ENCODE data around the gene RPS6KB2.

The RPS6KB2 gene

DNA sequence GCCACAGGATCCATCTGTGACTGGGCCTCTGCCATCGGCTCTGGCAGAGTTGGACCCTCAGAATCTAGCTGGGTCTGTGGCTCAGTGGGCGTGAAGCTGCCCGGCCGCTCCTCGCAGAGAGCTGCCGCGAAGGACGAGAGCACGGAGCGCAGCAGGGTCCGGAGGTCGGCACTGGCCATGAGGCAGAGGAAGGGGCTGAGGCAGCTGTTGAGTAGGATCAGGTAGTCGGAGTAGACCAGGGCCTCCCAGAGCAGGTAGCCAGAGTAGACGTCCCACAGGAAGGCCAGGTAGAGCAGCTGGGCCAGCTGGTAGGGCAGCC lies 23.3 kb downstream of the RPS6KB2 start:
- H3K27ac ChIP-seq = peak overlapping the region in 2 of 11 experiments; percentile 16 to 41; a peak in 1 of 22 replicates
- peak overlapping the region in 6 of 11 experiments; percentile 3 to 65 (median 38); a peak in 5 of 22 replicates for H3K9ac ChIP-seq

DNA sequence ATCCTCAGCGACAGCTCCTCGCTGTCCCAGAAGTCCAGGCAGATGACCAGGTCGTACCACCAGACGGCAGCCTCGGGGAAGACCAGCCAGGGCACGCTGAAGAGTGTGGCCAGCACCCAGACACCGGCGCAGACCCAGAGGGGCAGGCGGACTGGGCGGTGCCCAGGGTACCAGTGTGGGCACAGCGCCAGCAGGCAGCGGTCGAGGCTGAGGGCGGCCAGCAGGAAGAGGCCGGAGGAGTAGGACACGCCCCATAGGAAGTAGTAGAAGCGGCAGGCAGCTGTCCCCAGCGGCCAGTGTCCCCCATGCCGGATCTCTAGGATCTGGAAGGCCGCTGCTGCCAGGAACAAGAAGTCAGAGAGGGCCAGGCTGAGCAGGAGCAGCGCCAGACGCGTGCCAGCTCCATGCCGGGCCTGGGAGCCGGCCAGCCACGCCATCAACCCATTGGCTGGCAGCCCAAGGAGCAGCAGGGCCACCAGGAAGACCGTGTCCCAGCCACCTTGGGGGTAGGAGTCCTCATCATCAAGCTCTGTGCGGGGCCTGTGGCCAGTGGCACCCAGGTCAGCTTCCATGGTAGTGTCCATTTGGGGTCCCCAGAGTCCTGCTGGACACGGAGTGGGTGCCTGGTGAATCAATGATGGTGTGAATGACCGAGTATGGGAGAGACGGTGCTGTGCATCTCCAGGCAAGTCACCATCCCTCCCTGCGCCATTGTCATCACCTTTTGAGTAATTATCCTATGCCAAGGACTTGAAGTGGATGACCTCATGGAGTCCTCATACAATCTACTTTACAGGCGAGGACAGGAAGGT lies 24.1 kb downstream of the RPS6KB2 start, which contains the start of gene GPR152:
Gene GPR152, minus strand, starts transcription at position 589 of the 812 bp plus-strand sequence. Its CDS starts 5 bp downstream, at position 584.
- H4K20me1 ChIP-seq = no peaks in the 10 kb centered on the region; a peak in 1 of 22 replicates
- no peak within 1 kb of the TSS for H3K4me3 ChIP-seq
- TF ChIP-seq Cebpa-rat (IDR thresholded peaks at IDR 0.05) = no peak
- no peaks in the 10 kb centered on the region for H3K27me3 ChIP-seq
- H3K9ac ChIP-seq = peak within 1 kb of the TSS in 5 of 11 experiments; percentile 9 to 65 (median 37); a peak in 5 of 22 replicates
- no peaks in the 10 kb centered on the region for H3K36me3 ChIP-seq
- H3K27ac ChIP-seq = peak within 1 kb of the TSS in 2 of 11 experiments; percentile 16 to 41; a peak in 1 of 22 replicates
- peaks cover 22 to 57% (median 38%) of the 10 kb centered on the region in 10 experiments for H3K4me1 ChIP-seq
- peak within 1 kb of the TSS in 7 of 11 experiments; percentile 3 to 92 (median 10); a peak in 9 of 22 replicates for H3K4me2 ChIP-seq
- H3K9me3 ChIP-seq (replicated peaks in 1 of 11) = no peaks in the 10 kb centered on the region

More for the DNA sequence above, 23.3 kb downstream of the RPS6KB2 start:
- peaks cover 29 to 64% (median 45%) of the 10 kb centered on the region in 10 experiments for H3K4me1 ChIP-seq
- no peak for TF ChIP-seq Cebpa-rat (IDR thresholded peaks at IDR 0.05)
- H3K27me3 ChIP-seq = no peaks in the 10 kb centered on the region
- H4K20me1 ChIP-seq = no peaks in the 10 kb centered on the region; a peak in 1 of 22 replicates
- H3K4me2 ChIP-seq = peak overlapping the region in 7 of 11 experiments; percentile 3 to 92 (median 9); a peak in 8 of 22 replicates
- H3K9me3 ChIP-seq (replicated peaks in 1 of 11) = no peaks in the 10 kb centered on the region
- no peaks in the 10 kb centered on the region for H3K36me3 ChIP-seq
- no peak overlapping the region for H3K4me3 ChIP-seq

DNA sequence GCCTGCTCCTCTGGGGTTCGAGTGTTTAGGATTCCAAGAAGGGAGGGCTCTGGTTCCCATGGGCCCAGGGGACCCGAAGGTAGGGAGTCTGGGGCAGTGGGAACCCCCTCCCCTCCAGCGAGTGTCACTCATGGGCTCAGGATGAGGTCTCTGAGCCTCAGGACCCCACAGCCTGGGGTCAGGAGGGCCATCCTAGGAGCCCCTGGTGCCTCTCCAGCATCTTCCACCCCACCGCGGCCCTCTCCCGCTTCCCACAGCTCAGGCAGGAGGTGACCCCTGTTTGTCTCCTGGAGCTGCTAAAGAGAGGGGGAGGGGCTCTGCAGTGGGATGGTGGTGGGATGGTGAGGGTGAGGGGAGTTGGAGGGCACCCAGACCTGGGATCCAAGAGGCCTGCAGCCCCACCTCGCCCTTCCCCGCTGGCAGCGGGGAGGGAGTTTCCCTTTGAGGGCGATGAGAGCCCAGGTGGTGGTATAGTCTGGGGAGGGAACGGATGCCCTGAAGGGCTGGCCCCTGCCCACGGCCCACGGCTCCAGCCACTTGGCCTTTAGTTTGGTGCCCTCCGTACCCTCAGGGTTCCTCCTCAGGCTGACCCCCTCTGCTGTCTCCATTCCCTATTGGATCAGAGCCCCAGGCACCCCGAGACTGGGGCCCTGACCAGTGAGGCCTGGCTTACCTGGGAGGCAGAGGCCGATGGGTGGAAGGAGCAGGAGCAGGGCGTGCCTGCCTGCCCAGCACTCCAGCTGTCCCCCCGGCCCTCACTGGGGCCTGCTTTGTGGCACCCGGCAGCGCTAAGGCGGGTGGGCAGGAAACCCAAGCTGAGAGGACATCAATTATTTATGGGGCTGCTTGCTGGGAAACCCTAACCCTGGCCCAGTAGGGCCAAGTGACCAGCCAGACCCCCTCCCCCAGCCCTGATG lies 25.8 kb downstream of the RPS6KB2 start:
- no peaks in the 10 kb centered on the region for H3K9me3 ChIP-seq (replicated peaks in 1 of 11)
- peak overlapping the region in 2 of 11 experiments; percentile 35 to 51; a peak in 1 of 22 replicates for H3K9ac ChIP-seq
- no peak for TF ChIP-seq Cebpa-rat (IDR thresholded peaks at IDR 0.05)
- H3K4me3 ChIP-seq = no peak overlapping the region
- 0 out of 22 replicates have a peak overlapping the region, but pooled peaks of 1 of the 11 experiments have one; percentile 4 for H3K27ac ChIP-seq
- no peak overlapping the region for H3K4me2 ChIP-seq
- no peaks in the 10 kb centered on the region for H3K27me3 ChIP-seq
- no peaks in the 10 kb centered on the region for H3K36me3 ChIP-seq
- H4K20me1 ChIP-seq = no peaks in the 10 kb centered on the region; a peak in 1 of 22 replicates
- H3K4me1 ChIP-seq = peaks cover 13 to 40% (median 29%) of the 10 kb centered on the region in 10 experiments

DNA sequence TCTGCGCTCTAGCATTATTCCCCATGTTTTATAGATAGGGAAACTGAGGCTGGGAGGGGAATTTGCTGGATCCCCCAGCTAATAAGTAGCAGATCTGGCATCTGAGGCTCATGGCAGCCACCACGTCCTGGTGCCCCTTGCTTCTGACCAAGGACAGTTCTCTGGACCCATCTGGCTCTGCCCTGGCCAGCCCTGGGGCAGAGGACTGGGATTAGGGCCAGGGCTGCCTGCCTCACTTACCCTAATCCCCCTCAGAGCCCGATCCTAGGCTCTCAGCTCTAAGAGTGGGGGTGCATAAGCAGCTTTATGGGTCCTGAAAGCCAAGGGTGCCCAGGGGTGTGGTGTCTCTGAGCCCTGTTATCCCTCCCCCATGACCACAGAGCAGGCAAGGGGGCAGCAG lies 26.8 kb downstream of the RPS6KB2 start, which contains the start of gene CABP4:
Gene CABP4, plus strand, starts transcription at position 301 of the 400 bp plus-strand sequence. Its CDS starts 70 bp downstream, at position 371.
- H3K4me3 ChIP-seq = no peak within 1 kb of the TSS
- no peaks in the 10 kb centered on the region for H3K36me3 ChIP-seq
- no peaks in the 10 kb centered on the region for H4K20me1 ChIP-seq
- peak within 1 kb of the TSS in 3 of 11 experiments; percentile 35 to 51 (median 35); a peak in 2 of 22 replicates for H3K9ac ChIP-seq
- no peaks in the 10 kb centered on the region for H3K9me3 ChIP-seq (replicated peaks in 1 of 11)
- 0 out of 22 replicates have a peak within 1 kb of the TSS, but pooled peaks of 1 of the 11 experiments have one; percentile 4 for H3K27ac ChIP-seq
- no peak for TF ChIP-seq Cebpa-rat (IDR thresholded peaks at IDR 0.05)
- H3K4me2 ChIP-seq = no peak within 1 kb of the TSS; a peak in 1 of 22 replicates
- H3K4me1 ChIP-seq = peaks cover 13 to 40% (median 29%) of the 10 kb centered on the region in 10 experiments
- H3K27me3 ChIP-seq = no peaks in the 10 kb centered on the region

DNA sequence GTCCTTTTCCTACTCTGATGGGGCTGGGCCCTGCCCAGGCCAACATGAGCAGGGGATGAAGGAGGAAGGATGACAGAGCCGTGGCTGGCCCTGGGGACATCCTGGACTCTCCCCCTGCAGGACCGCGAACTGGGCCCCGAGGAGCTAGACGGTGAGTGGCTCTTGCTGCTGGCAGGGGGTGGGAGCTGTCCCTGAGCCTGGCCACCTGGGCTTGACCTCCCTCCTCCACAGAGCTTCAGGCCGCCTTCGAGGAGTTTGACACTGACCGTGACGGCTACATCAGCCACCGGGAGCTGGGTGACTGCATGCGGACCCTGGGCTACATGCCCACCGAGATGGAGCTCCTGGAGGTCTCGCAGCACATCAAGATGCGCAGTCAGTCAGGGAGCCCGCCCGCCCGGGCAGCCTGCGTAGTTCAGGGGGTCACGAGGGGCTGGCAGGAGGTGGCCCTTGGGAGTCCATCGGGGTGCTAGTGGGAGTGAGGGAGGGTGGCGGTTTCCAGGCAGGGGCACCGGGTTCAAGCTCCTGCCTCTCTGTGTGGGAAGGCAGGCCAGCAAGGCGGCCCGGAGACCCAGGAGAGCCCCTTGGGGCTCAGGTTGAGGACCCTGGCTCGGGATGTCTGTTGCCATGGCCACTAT lies 27.9 kb downstream of the RPS6KB2 start:
- H3K36me3 ChIP-seq = no peaks in the 10 kb centered on the region
- no peaks in the 10 kb centered on the region for H4K20me1 ChIP-seq
- no peaks in the 10 kb centered on the region for H3K27me3 ChIP-seq
- H3K9me3 ChIP-seq (replicated peaks in 1 of 11) = no peaks in the 10 kb centered on the region
- peak overlapping the region in 1 of 11 experiments; percentile 35; a peak in 1 of 22 replicates for H3K9ac ChIP-seq
- no peak for TF ChIP-seq Cebpa-rat (IDR thresholded peaks at IDR 0.05)
- H3K4me1 ChIP-seq = peaks cover 13 to 33% (median 23%) of the 10 kb centered on the region in 10 experiments
- H3K27ac ChIP-seq = no peak overlapping the region
- no peak overlapping the region for H3K4me3 ChIP-seq
- no peak overlapping the region; a peak in 1 of 22 replicates for H3K4me2 ChIP-seq

DNA sequence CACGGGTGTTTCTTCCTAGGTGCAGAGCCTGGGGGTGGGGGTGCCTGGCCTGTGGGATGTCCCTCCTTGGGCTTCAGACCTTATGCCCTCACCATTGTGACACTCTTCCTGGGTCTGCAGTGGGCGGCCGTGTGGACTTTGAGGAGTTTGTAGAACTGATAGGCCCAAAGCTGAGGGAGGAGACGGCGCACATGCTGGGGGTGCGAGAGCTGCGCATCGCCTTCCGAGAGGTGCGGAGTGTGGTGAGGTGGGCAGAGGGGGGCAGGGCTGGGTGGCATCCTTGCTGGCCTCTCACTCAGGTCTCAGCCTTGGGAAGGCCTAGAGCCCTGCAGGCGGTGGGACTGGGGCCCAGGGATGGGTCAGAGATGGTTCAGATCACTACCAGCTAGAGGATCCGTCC lies 29.2 kb downstream of the RPS6KB2 start:
- H3K4me1 ChIP-seq = peaks cover 11 to 20% (median 14%) of the 10 kb centered on the region in 10 experiments; a peak in 19 of 20 replicates
- no peak overlapping the region for H3K9ac ChIP-seq
- H3K36me3 ChIP-seq = no peaks in the 10 kb centered on the region
- no peak overlapping the region for H3K4me2 ChIP-seq
- TF ChIP-seq Cebpa-rat (IDR thresholded peaks at IDR 0.05) = no peak
- H4K20me1 ChIP-seq = no peaks in the 10 kb centered on the region
- no peaks in the 10 kb centered on the region for H3K9me3 ChIP-seq (replicated peaks in 1 of 11)
- no peak overlapping the region for H3K4me3 ChIP-seq
- H3K27ac ChIP-seq = no peak overlapping the region
- no peaks in the 10 kb centered on the region for H3K27me3 ChIP-seq

DNA sequence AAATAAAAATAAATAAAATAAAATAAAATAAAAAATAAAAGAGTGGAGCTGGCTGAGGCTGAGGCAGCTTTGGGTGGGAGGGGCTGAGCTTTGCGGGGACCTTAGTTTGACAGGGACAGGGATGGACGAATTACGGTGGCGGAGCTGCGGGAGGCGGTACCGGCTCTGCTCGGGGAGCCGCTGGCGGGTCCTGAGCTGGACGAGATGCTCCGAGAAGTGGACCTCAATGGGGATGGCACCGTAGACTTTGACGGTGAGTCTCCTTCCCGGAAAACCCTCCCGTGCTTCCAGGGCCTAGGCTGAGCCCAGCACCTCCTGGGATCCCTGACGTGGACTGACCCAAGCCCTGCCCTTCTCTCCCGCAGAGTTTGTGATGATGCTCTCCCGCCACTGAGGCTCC lies 30.0 kb downstream of the RPS6KB2 start:
- H3K4me2 ChIP-seq = no peak overlapping the region
- H3K9me3 ChIP-seq (replicated peaks in 1 of 11) = no peaks in the 10 kb centered on the region
- no peak overlapping the region for H3K4me3 ChIP-seq
- TF ChIP-seq Cebpa-rat (IDR thresholded peaks at IDR 0.05) = no peak
- no peaks in the 10 kb centered on the region for H3K27me3 ChIP-seq
- no peak overlapping the region for H3K9ac ChIP-seq
- H4K20me1 ChIP-seq = no peaks in the 10 kb centered on the region
- H3K27ac ChIP-seq = no peak overlapping the region
- H3K36me3 ChIP-seq = no peaks in the 10 kb centered on the region
- H3K4me1 ChIP-seq = peaks cover 12 to 20% (median 16%) of the 10 kb centered on the region in 10 experiments; a peak in 19 of 20 replicates

DNA sequence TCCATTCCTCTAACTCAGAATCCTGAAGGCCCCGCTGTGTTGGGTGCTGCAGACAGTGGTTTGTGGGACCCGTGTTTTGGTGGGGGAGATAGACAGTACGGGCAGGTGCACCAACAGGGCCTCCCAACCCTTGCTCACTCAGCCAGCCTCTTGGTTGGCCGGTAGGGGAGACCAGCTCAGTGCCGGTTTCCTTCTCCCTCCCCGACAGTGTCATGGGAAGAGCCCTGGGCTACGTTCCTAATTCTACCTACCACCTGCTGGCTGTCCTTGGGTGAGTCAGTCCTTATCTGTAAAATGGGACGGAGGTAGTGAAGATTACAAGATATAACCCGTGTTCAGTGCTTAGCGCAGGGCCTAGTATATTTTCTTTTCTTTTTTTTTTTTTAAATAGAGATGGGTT lies 34.9 kb downstream of the RPS6KB2 start:
- Histone ChIP-seq H3K27ac (no peak overlapping the region), H3K4me3 (no peak overlapping the region), H3K4me2 (peak overlapping the region in 7 of 11 experiments; percentile 83 to 99 (median 93); a peak in 12 of 22 replicates), H3K4me1 (peaks cover 55 to 66% (median 61%) of the 10 kb centered on the region in 10 experiments), H3K9me3 (replicated peaks in 1 of 11) (no peaks in the 10 kb centered on the region), H3K9ac (no peak overlapping the region), H4K20me1 (no peaks in the 10 kb centered on the region), H3K36me3 (no peaks in the 10 kb centered on the region), H3K27me3 (no peaks in the 10 kb centered on the region)
- no peak for TF ChIP-seq Cebpa-rat (IDR thresholded peaks at IDR 0.05)

Measured in BLaER1 treated with 17β-estradiol and CSF1 and Interleukin-3, amounts not matched to agents 10 nM and 100 nM (cell line).